GM23338 (cell line): ENCODE results near the gene JARID2. TPM values are rescaled to one million over a fixed set of nuclear protein-coding genes. Genes with fewer than 3 reads are reported as not detected.

Experiments used
- ATAC-seq: fragments of 200-7000 bp; cut with Tn5 transposase; 3 replicates; pipeline ENCODE4 v1.9.1; 2020
- DNase-seq: peaks from one replicate; pipeline ENCODE4 v3.0.0-alpha.2; 2015; ENCODE audit warnings: low spot score
- H2AFZ ChIP-seq: fragments of 200-600 bp; sonication (generic); 2 replicates; pipeline ENCODE4 v1.8.0; 2016; ENCODE audit warnings: antibody characterized with exemption, mild to moderate bottlenecking, moderate library complexity
- H3F3A ChIP-seq: fragments of 200-600 bp; sonication (generic); replicated peaks from 2 replicates; pipeline ENCODE4 v1.8.0; 2017; ENCODE audit warnings: antibody characterized with exemption, mixed run types, low read depth
- H3K27ac ChIP-seq: fragments of 200-600 bp; sonication (generic); 2 replicates; pipeline ENCODE4 v1.6.1; 2016; ENCODE audit warnings: low read depth
- H3K27me3 ChIP-seq: fragments of 200-600 bp; sonication (generic); 2 replicates; pipeline ENCODE4 v1.8.0; 2016; ENCODE audit warnings: mild to moderate bottlenecking, mixed run types, moderate library complexity; ENCODE audit not compliant: insufficient read depth
- H3K36me3 ChIP-seq: fragments of 200-600 bp; sonication (generic); 2 replicates; pipeline ENCODE4 v1.8.0; 2016; ENCODE audit warnings: mild to moderate bottlenecking; ENCODE audit not compliant: insufficient read depth
- H3K4me1 ChIP-seq: fragments of 200-600 bp; sonication (generic); 2 replicates; pipeline ENCODE4 v1.8.0; 2016; ENCODE audit warnings: mild to moderate bottlenecking, moderate library complexity; ENCODE audit not compliant: insufficient read depth
- H3K4me2 ChIP-seq: fragments of 200-600 bp; sonication (generic); 2 replicates; pipeline ENCODE4 v1.7.1; 2017; ENCODE audit warnings: mixed run types
- H3K4me3 ChIP-seq: fragments of 200-600 bp; sonication (generic); 2 replicates; pipeline ENCODE4 v1.6.1; 2016; ENCODE audit warnings: mixed run types
- H3K79me2 ChIP-seq: fragments of 200-600 bp; sonication (generic); replicated peaks from 2 replicates; pipeline ENCODE4 v1.8.0; 2017; ENCODE audit warnings: mild to moderate bottlenecking; ENCODE audit not compliant: insufficient read depth
- H3K9me2 ChIP-seq: fragments of 200-600 bp; sonication (generic); 2 replicates; pipeline ENCODE4 v1.8.0; 2017; ENCODE audit not compliant: insufficient read depth
- H4K20me1 ChIP-seq: fragments of 200-600 bp; sonication (generic); replicated peaks from 2 replicates; pipeline ENCODE4 v1.8.0; 2017; ENCODE audit warnings: mild to moderate bottlenecking; ENCODE audit not compliant: insufficient read depth
- H3K27ac Mint-ChIP-seq: 2 replicates; pipeline ENCODE4 v1.8.0; 2020; ENCODE audit warnings: inconsistent platforms, mild to moderate bottlenecking, moderate library complexity, mixed read lengths
- H3K27me3 Mint-ChIP-seq: 3 replicates; pipeline ENCODE4 v1.8.0; 2022; ENCODE audit warnings: low read depth, mild to moderate bottlenecking, moderate library complexity, mixed read lengths, inconsistent platforms; ENCODE audit not compliant: insufficient read depth, poor library complexity
- H3K36me3 Mint-ChIP-seq: 3 replicates; pipeline ENCODE4 v1.8.0; 2021; ENCODE audit warnings: low read depth, mild to moderate bottlenecking, inconsistent platforms, moderate library complexity, mixed read lengths
- H3K4me1 Mint-ChIP-seq: 3 replicates; pipeline ENCODE4 v1.8.0; 2020; ENCODE audit warnings: mild to moderate bottlenecking, inconsistent platforms, mixed read lengths
- H3K4me3 Mint-ChIP-seq: 3 replicates; pipeline ENCODE4 v1.8.0; 2021; ENCODE audit warnings: moderate library complexity, mild to moderate bottlenecking, inconsistent platforms, mixed read lengths
- H3K9me3 Mint-ChIP-seq: 3 replicates; pipeline ENCODE4 v1.8.0; 2020; ENCODE audit warnings: moderate library complexity, mild to moderate bottlenecking, inconsistent platforms, mixed read lengths
- EZH2 ChIP-seq: fragments of 200-600 bp; sonication (generic); IDR thresholded peaks from one replicate; pipeline ENCODE4 v1.8.0; 2017; ENCODE audit warnings: antibody characterized with exemption, mild to moderate bottlenecking, low read depth; ENCODE audit not compliant: unreplicated experiment
- STAT1 ChIP-seq: IDR thresholded peaks from one replicate; pipeline ENCODE4 v1.6.1; 2016; ENCODE audit warnings: antibody characterized with exemption; ENCODE audit not compliant: unreplicated experiment
- polyA plus RNA-seq: library from polyadenylated mRNA; unstranded; fragments of >200 nt; fragmentation: Nextera tagmentation; extraction: Ambion mirVana; gene quantifications from 2 replicates; pipeline ENCODE4 v1.2.1, GENCODE V29; 2016
- total RNA-seq: library from RNA; depleted of rRNA; stranded (reverse); fragments of >200 nt; shearing (Covaris generic); gene quantifications from 2 replicates; pipeline ENCODE4 v1.2.3, GENCODE V29; 2014
- TF ChIP-seq, protein P1 (sequence below): fragments of 250-450 bp; sonication (Bioruptor Pico); IDR thresholded peaks from 2 replicates; pipeline ENCODE4 v1.5.0; 2020; ENCODE audit warnings: mild to moderate bottlenecking, moderate library complexity
- TF ChIP-seq, protein P2 (sequence below): IDR thresholded peaks from one replicate; pipeline ENCODE4 v1.6.1; 2018; ENCODE audit warnings: antibody characterized with exemption; ENCODE audit not compliant: unreplicated experiment

JARID2 gene
- total and polyA plus RNA-seq, 2 experiments from 2014 or later: 92.8 to 196 TPM

DNA sequence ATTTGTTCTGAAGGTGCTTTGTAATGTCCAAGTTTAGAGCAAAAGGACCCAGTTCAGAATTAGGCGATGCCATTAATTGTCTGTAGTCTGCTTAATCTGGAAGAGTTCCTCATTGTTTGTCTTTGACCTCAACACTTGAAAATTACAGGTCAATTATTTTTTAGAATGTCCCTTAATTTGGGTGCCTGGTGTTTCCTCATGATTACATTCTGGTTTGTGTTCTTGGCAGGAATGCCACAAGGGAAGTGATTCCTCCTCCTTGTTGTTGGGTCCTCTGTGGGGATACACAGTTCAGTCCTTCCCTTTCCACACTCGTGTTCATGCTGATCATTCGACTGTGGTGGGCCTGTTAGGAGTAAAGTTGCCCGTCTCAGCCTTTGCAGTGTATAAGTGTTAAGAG lies 207.3 kb downstream of the JARID2 start (continued):
- TF ChIP-seq, protein P1, sequence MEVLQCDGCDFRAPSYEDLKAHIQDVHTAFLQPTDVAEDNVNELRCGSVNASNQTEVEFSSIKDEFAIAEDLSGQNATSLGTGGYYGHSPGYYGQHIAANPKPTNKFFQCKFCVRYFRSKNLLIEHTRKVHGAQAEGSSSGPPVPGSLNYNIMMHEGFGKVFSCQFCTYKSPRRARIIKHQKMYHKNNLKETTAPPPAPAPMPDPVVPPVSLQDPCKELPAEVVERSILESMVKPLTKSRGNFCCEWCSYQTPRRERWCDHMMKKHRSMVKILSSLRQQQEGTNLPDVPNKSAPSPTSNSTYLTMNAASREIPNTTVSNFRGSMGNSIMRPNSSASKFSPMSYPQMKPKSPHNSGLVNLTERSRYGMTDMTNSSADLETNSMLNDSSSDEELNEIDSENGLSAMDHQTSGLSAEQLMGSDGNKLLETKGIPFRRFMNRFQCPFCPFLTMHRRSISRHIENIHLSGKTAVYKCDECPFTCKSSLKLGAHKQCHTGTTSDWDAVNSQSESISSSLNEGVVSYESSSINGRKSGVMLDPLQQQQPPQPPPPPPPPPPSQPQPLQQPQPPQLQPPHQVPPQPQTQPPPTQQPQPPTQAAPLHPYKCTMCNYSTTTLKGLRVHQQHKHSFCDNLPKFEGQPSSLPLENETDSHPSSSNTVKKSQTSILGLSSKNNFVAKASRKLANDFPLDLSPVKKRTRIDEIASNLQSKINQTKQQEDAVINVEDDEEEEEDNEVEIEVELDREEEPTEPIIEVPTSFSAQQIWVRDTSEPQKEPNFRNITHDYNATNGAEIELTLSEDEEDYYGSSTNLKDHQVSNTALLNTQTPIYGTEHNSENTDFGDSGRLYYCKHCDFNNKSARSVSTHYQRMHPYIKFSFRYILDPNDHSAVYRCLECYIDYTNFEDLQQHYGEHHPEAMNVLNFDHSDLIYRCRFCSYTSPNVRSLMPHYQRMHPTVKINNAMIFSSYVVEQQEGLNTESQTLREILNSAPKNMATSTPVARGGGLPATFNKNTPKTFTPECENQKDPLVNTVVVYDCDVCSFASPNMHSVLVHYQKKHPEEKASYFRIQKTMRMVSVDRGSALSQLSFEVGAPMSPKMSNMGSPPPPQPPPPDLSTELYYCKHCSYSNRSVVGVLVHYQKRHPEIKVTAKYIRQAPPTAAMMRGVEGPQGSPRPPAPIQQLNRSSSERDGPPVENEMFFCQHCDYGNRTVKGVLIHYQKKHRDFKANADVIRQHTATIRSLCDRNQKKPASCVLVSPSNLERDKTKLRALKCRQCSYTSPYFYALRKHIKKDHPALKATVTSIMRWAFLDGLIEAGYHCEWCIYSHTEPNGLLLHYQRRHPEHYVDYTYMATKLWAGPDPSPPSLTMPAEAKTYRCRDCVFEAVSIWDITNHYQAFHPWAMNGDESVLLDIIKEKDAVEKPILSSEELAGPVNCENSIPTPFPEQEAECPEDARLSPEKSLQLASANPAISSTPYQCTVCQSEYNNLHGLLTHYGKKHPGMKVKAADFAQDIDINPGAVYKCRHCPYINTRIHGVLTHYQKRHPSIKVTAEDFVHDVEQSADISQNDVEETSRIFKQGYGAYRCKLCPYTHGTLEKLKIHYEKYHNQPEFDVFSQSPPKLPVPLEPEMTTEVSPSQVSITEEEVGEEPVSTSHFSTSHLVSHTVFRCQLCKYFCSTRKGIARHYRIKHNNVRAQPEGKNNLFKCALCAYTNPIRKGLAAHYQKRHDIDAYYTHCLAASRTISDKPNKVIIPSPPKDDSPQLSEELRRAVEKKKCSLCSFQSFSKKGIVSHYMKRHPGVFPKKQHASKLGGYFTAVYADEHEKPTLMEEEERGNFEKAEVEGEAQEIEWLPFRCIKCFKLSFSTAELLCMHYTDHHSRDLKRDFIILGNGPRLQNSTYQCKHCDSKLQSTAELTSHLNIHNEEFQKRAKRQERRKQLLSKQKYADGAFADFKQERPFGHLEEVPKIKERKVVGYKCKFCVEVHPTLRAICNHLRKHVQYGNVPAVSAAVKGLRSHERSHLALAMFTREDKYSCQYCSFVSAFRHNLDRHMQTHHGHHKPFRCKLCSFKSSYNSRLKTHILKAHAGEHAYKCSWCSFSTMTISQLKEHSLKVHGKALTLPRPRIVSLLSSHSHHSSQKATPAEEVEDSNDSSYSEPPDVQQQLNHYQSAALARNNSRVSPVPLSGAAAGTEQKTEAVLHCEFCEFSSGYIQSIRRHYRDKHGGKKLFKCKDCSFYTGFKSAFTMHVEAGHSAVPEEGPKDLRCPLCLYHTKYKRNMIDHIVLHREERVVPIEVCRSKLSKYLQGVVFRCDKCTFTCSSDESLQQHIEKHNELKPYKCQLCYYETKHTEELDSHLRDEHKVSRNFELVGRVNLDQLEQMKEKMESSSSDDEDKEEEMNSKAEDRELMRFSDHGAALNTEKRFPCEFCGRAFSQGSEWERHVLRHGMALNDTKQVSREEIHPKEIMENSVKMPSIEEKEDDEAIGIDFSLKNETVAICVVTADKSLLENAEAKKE (CRISPR knock-in tag): no peak

DNA sequence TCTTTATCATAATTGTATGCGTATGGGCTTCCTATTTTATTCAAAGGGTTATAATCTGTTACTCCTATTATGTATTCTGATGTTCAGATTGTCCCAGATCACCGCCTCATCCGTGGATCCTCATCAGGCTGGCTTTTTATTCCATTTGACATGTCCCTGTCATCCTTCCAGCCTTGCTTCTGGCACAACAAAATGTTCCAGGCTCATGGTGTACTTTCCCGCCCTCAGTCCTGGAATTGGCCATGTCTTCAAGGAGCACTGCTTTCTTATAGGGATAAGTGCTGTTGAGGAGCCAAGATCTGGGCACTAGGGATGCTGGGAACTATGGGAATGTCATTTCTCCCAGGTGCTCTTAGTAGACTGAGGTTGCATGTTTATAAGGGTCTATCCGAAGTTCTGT lies 207.8 kb downstream of the JARID2 start:
- TF ChIP-seq, protein P1 (CRISPR knock-in tag): no peak
- TF ChIP-seq, protein P2, sequence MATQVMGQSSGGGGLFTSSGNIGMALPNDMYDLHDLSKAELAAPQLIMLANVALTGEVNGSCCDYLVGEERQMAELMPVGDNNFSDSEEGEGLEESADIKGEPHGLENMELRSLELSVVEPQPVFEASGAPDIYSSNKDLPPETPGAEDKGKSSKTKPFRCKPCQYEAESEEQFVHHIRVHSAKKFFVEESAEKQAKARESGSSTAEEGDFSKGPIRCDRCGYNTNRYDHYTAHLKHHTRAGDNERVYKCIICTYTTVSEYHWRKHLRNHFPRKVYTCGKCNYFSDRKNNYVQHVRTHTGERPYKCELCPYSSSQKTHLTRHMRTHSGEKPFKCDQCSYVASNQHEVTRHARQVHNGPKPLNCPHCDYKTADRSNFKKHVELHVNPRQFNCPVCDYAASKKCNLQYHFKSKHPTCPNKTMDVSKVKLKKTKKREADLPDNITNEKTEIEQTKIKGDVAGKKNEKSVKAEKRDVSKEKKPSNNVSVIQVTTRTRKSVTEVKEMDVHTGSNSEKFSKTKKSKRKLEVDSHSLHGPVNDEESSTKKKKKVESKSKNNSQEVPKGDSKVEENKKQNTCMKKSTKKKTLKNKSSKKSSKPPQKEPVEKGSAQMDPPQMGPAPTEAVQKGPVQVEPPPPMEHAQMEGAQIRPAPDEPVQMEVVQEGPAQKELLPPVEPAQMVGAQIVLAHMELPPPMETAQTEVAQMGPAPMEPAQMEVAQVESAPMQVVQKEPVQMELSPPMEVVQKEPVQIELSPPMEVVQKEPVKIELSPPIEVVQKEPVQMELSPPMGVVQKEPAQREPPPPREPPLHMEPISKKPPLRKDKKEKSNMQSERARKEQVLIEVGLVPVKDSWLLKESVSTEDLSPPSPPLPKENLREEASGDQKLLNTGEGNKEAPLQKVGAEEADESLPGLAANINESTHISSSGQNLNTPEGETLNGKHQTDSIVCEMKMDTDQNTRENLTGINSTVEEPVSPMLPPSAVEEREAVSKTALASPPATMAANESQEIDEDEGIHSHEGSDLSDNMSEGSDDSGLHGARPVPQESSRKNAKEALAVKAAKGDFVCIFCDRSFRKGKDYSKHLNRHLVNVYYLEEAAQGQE: no peak
- TF ChIP-seq STAT1 (no peak), EZH2 (no peak)
- Histone ChIP-seq H3K27ac (no peak overlapping the region), H4K20me1 (peaks cover 94% of the 10 kb centered on the region), H2AFZ (no peak overlapping the region), H3F3A (peaks cover 19% of the 10 kb centered on the region; the same call in 1 of the 2 replicates), H3K4me2 (no peak overlapping the region), H3K27me3 (no peaks in the 10 kb centered on the region), H3K4me3 (no peak overlapping the region), H3K9me2 (no peaks in the 10 kb centered on the region), H3K36me3 (peaks cover 14% of the 10 kb centered on the region), H3K79me2 (peaks cover 100% of the 10 kb centered on the region), H3K4me1 (peaks cover 67% of the 10 kb centered on the region)
- Mint-ChIP-seq H3K36me3 (peaks cover 50% of the 10 kb centered on the region), H3K27me3 (peaks cover 17% of the 10 kb centered on the region), H3K4me1 (peaks cover 78% of the 10 kb centered on the region), H3K4me3 (no peak overlapping the region), H3K27ac (no peak overlapping the region), H3K9me3 (peaks cover 2% of the 10 kb centered on the region; the same call in 1 of the 3 replicates)
- ATAC-seq: no peak
- DNase-seq: no peak
